KOPT-K1 (cell line): ENCODE data around the gene POLN.

Experiments used
- H3K27ac ChIP-seq: fragments of 200-600 bp; sonication (generic); 2 replicates; pipeline ENCODE4 v1.5.1; 2016; ENCODE audit warnings: antibody characterized with exemption, mild to moderate bottlenecking, low read depth, low read length; ENCODE audit not compliant: poor library complexity, severe bottlenecking
- H3K36me3 ChIP-seq: fragments of 200-600 bp; sonication (generic); 2 replicates; pipeline ENCODE4 v1.5.1; 2017; ENCODE audit warnings: antibody characterized with exemption, mild to moderate bottlenecking, low read length, moderate library complexity; ENCODE audit not compliant: insufficient read depth
- H3K9me3 ChIP-seq: fragments of 200-600 bp; sonication (generic); 2 replicates; pipeline ENCODE4 v1.5.1; 2017; ENCODE audit warnings: antibody characterized with exemption, low read length, mild to moderate bottlenecking; ENCODE audit not compliant: insufficient read depth, poor library complexity, severe bottlenecking

Gene POLN

GRCh38 chr4:2080429-2081300, 161.3 kb downstream of the POLN start:
- Histone ChIP-seq H3K27ac (no peak overlapping the region), H3K36me3 (no peaks in the 10 kb centered on the region), H3K9me3 (no peaks in the 10 kb centered on the region)

- H3K36me3 ChIP-seq, result no peaks in the 10 kb centered on the region
- no peak overlapping the region for H3K27ac ChIP-seq
- no peaks in the 10 kb centered on the region for H3K9me3 ChIP-seq
Observed at GRCh38 chr4:2079926-2080325, 162.0 kb downstream of the POLN start.

GRCh38 chr4:2079006-2079405, 162.9 kb downstream of the POLN start:
- no peak overlapping the region for H3K27ac ChIP-seq
- no peaks in the 10 kb centered on the region for H3K36me3 ChIP-seq
- no peaks in the 10 kb centered on the region for H3K9me3 ChIP-seq

GRCh38 chr4:2078584-2078983, 163.3 kb downstream of the POLN start:
- Histone ChIP-seq H3K27ac (no peak overlapping the region), H3K9me3 (no peaks in the 10 kb centered on the region)

GRCh38 chr4:2077537-2078460, 164.1 kb downstream of the POLN start:
- no peaks in the 10 kb centered on the region for H3K36me3 ChIP-seq
- H3K9me3 ChIP-seq, result no peaks in the 10 kb centered on the region
- H3K27ac ChIP-seq, result no peak overlapping the region

More at GRCh38 chr4:2078584-2078983, 163.3 kb downstream of the POLN start:
- no peaks in the 10 kb centered on the region for H3K36me3 ChIP-seq

GRCh38 chr4:2076908-2077536, 164.9 kb downstream of the POLN start:
- Histone ChIP-seq H3K27ac (no peak overlapping the region), H3K36me3 (no peaks in the 10 kb centered on the region), H3K9me3 (no peaks in the 10 kb centered on the region)

- Histone ChIP-seq H3K27ac (no peak overlapping the region), H3K9me3 (no peaks in the 10 kb centered on the region), H3K36me3 (no peaks in the 10 kb centered on the region)
Observed at GRCh38 chr4:2075987-2076907, 165.7 kb downstream of the POLN start.

- H3K27ac ChIP-seq, result no peak overlapping the region
- H3K36me3 ChIP-seq, result no peaks in the 10 kb centered on the region
- H3K9me3 ChIP-seq, result no peaks in the 10 kb centered on the region
Observed at GRCh38 chr4:2075171-2075986, 166.5 kb downstream of the POLN start.

GRCh38 chr4:2074588-2074987, 167.3 kb downstream of the POLN start:
- Histone ChIP-seq H3K27ac (no peak overlapping the region), H3K36me3 (no peaks in the 10 kb centered on the region), H3K9me3 (no peaks in the 10 kb centered on the region)

GRCh38 chr4:2073808-2074481, 168.0 kb downstream of the POLN start:
- Histone ChIP-seq H3K27ac (no peak overlapping the region), H3K36me3 (no peaks in the 10 kb centered on the region), H3K9me3 (no peaks in the 10 kb centered on the region)

GRCh38 chr4:2072971-2073807, 168.7 kb downstream of the POLN start:
- H3K36me3 ChIP-seq, result no peaks in the 10 kb centered on the region
- no peaks in the 10 kb centered on the region for H3K9me3 ChIP-seq
- H3K27ac ChIP-seq, result no peak overlapping the region

GRCh38 chr4:2071912-2072867, 169.7 kb downstream of the POLN start:
- H3K36me3 ChIP-seq, result no peaks in the 10 kb centered on the region
- H3K27ac ChIP-seq, result no peak overlapping the region
- H3K9me3 ChIP-seq, result no peaks in the 10 kb centered on the region
